Measurements from ENCODE around the gene TRRAP.

TRRAP gene

GRCh38 chr7:98903246-98903645 lies 24.9 kb downstream of the TRRAP start:
- no peak for DNase-seq

DNA sequence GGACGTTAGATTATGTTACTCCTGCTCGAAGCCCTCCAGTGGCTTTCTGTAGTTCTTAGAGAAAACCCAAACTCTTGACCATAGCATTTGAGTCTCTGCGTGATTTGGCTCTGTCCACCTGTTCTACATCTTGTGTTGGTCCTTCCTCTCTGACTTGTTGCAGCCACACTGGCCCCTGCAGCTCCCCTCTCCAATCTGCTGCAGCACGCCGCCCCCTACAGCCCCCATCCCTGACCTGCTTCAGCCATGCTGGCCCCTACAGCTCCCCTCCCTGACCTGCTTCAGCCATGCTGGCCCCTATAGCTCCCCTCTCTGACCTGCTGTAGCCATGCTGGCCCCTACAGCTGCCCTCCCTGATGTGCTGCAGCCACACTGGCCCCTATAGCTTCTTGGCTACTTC lies 29.2 kb downstream of the TRRAP start:
- DNase-seq, result no peak

DNA sequence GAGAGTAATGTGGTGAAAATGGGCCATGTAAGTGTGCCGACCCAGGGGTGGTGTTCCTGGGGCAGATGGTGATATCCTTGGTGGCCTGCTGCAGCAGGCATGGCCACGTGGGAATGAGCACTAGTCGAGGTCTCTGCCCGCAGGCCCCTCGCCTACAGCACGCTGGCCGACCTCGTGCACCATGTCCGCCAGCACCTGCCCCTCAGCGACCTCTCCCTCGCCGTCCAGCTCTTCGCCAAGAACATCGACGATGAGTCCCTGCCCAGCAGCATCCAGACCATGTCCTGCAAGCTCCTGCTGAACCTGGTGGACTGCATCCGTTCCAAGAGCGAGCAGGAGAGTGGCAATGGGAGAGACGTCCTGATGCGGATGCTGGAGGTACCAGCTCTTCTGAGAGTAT lies 30.3 kb downstream of the TRRAP start:
- no peak for DNase-seq

DNA sequence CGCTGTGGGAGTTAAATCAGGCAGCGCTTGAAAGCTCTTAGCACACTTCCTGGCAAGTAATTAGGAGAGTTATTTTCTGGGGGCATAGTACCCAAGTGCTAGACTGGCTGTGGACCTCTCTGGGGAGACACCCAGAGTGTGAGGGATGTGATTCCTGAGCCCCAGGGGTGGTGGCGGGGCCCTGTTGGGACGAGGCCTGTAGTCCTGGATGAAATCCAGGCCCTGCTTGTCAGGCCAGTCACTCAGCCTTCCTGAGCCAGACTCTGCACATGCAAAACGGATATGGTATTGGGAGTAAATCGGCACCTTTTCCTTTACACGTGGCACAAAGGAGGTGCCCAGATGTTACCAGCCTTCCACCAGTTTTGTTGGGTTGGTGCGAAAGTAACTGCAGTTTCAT lies 31.2 kb downstream of the TRRAP start:
- no peak for DNase-seq

DNA sequence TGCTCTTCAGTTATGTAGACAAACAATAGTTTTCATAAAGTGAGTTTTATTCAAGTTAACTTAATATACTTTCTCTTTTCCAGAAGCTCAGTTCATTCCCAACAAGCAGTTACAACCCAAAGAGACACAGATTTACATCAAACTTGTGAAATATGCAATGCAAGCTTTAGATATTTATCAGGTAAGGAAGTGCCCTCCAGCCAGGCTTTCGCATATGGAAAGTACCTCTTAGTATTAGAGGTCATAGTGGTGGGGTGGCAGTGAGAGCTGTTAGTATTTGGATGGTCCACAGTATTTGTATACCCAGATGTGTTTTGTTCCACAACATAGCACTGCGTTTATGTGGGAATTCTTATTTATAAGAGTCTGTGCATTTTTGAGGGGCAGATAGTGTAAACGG lies 32.1 kb downstream of the TRRAP start:
- no peak for DNase-seq

DNA sequence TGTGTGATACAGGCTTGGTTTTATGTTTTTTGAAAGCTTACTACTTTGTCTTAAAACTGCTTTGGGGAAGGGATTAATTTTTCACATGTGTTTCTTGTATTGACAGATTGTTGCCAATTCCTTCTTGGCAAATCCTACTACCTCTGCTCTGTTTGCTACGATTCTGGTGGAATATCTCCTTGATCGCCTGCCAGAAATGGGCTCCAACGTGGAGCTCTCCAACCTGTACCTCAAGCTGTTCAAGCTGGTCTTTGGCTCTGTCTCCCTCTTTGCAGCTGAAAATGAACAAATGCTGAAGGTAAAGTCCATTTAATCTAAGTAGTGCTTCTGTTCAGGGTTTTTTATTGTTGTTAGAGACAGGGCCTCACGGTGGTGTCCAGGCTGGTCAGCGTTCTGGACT lies 33.6 kb downstream of the TRRAP start:
- no peak for DNase-seq

- DNase-seq, result no peak
Measured at GRCh38 chr7:98913026-98913425, 34.7 kb downstream of the TRRAP start.

- DNase-seq, result no peak
Measured at GRCh38 chr7:98913612-98914011, 35.3 kb downstream of the TRRAP start.

DNA sequence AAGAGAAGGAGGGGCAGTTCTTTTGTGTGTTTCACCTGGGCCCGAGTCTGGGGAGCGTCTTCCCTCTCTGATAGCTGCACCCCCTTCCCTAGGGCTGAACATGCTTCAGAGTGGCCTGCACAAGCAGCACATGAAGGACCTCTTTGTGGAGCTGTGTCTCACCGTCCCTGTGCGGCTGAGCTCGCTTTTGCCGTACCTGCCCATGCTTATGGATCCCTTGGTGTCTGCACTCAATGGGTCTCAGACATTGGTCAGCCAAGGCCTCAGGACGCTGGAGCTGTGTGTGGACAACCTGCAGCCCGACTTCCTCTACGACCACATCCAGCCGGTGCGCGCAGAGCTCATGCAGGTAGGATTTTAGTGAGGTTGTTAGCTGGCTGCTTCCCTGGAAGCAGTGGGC lies 39.0 kb downstream of the TRRAP start:
- DNase-seq, result no peak

DNA sequence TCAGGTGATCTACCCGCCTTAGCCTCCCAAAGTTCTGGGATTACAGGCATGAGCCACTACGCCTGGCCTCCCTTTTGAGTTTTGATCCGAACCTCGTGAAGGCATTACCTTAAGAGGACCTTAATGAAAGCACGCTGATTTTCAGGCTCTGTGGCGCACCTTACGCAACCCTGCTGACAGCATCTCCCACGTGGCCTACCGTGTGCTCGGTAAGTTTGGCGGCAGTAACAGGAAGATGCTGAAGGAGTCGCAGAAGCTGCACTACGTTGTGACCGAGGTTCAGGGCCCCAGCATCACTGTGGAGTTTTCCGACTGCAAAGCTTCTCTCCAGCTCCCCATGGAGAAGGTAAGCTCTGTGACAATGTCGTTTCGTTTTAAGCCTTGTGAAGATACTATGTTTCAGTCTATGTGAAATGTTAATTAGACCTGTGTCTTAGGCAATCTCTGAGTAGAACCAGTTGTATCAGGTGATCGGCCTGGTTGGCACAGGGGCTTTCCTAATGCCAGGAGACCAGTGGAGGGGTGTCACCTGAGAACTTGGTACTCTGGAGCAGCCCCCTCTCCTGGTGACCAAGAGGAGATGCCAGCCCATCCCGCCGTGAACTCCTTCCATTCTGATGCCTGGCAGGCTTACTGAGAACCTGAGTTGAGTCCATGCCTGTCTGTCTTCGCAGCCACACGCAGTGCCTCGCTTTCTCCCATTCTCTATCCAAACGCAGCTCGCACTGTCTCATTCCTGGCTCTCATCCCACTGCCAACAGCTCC lies 43.5 kb downstream of the TRRAP start:
- DNase-seq, result no peak

- no peak for DNase-seq
Measured at GRCh38 chr7:98922392-98923187, 44.3 kb downstream of the TRRAP start.

GRCh38 chr7:98923512-98923911 lies 45.2 kb downstream of the TRRAP start:
- no peak for DNase-seq

- DNase-seq, result no peak
Measured at GRCh38 chr7:98927125-98927524, 48.8 kb downstream of the TRRAP start.

DNA sequence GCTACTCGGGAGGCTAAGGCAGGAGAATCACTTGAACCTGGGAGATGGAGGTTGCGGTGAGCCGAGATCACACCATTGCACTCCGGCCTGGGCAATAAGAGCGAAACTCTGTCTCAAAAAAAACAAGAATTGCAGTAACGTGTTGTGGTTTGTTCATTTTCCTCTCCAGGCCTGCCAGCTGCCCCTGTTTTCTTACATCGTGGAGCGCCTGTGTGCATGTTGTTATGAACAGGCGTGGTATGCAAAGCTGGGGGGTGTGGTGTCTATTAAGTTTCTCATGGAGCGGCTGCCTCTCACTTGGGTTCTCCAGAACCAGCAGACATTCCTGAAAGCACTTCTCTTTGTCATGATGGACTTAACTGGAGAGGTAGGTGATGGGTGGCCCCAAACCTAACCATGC lies 52.1 kb downstream of the TRRAP start:
- no peak for DNase-seq

GRCh38 chr7:98930921-98931320 lies 52.6 kb downstream of the TRRAP start:
- no peak for DNase-seq

DNA sequence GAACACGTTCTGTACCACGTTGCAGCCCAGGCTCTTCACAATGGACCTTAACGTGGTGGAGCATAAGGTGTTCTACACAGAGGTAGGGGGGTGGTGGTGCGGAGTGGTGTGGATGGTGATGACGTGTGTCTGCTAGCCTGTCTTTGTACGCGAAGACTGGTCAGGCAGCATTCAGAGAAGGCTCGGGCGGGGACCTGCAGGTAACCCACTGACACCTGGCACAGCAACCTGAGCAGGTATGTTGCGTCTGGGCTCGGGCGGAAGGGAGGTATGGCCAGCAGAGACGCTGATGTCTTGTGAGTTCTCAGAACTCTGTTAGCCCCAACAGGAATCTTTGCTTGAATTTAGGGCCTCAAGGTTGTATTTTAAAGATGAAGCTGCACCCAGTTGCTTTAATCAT lies 55.0 kb downstream of the TRRAP start:
- no peak for DNase-seq

- DNase-seq, result no peak
Measured at GRCh38 chr7:98934267-98934666, 55.9 kb downstream of the TRRAP start.

DNA sequence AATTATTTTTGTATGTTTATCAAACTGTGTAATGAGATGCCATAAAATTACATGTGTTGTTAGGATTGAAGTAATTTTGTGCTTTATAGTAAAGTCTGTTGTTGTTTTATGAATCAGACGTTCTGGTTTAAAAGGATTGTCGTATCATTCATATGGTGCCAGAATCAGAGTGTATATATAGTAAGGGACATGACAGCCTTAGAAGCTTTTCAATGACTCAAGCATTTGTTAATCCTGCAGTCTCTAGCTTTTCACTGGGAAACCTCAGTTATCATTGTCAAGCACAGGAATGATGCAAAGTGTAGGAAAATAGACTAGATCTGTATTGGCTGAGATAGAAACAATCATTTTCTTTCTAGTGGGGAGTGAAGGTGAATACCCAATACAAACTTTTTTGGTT lies 57.5 kb downstream of the TRRAP start:
- no peak for DNase-seq

DNA sequence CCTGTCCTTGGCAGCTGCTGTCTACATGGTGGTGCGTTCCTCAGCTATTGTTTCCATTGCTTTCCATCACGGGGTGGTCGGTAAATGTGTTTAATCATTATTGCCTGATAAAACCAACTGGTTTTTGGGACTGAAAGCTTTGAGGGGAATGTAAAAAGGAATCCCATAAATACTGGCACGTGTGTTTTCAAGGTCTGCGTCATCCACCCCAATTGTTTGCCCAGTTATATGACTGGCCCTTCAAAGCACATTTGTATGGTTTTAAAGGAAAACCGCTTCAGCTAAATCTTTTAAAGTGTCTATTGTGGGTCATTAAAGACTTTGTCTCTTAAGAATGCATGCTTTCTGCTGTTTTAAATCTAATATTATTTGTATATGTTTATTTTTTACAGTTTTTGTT lies 65.0 kb downstream of the TRRAP start:
- no peak for DNase-seq

DNA sequence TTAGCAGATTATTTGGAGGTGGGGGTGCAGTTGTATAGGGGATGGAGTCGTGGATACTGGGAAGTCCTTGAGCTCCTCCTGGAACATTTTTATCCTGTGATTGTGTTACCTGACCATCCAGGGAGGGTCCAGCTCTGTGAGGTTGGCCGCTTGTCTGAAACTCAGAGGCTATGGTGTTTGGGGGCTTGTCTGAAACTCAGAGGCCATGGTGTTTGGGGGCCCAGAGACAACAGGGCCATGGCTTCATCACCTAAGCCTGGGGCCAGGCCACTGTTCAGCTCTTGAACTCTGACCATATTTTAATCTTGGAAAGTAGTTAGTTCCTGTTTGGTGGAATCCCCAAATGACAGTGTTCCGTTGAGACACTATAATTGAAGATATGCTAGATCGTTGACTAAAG lies 66.1 kb downstream of the TRRAP start:
- DNase-seq, result no peak

- no peak for DNase-seq
Measured at GRCh38 chr7:98945852-98946251, 67.5 kb downstream of the TRRAP start.

GRCh38 chr7:98946389-98946788 lies 68.1 kb downstream of the TRRAP start:
- DNase-seq, result no peak

GRCh38 chr7:98949336-98950044 lies 71.2 kb downstream of the TRRAP start:
- DNase-seq, result no peak

GRCh38 chr7:98955992-98956391 lies 77.7 kb downstream of the TRRAP start:
- no peak for DNase-seq

All from NCI-H1105 (cell line).